ENCODE measurements around the gene TTLL5. TPM values are rescaled to one million over a fixed set of nuclear protein-coding genes. Genes with fewer than 3 reads are reported as not detected.

The TTLL5 gene
- total RNA-seq, 2 experiments from 2014 or later: 19.8 to 26.4 TPM

DNA sequence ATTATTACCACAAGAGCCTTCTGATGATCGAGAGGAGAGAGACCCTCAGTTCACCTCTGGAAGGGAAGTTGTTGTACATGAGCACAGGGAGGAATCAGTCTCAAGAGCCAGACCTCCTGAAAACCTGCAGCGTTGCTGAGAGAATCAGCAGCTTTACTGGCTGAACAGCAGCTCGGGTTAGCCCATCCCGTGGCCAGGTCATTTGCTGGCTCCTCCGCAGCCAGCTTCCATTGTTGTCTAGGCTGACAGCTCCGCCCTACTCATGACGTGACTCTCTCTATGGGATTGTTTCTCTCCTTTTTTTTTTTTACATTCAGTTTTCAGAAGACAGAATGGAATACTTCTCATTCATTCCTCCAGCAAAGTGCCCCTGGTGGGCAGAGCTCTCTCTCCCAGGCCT, 250.8 kb downstream of the TTLL5 start:
- Histone ChIP-seq H3K4me1 (ENCODE audit: insufficient read depth, low read length) (no peaks in the 10 kb centered on the region), H3K27ac (ENCODE audit: low read depth in 1 of 2, low read length in 2 of 2) (no peak overlapping the region), H3K36me3 (ENCODE audit: insufficient read depth, low read length) (no peaks in the 10 kb centered on the region), H3K9me3 (ENCODE audit: control insufficient read depth in 1 of 2, insufficient read depth in 1 of 2, low read length in 2 of 2) (no peaks in the 10 kb centered on the region), H3K27me3 (ENCODE audit: control insufficient read depth in 1 of 2, insufficient read depth in 2 of 2, low read length in 2 of 2) (no peaks in the 10 kb centered on the region), H3K4me3 (ENCODE audit: low read length) (no peak overlapping the region)
- ATAC-seq (ENCODE audit: poor library complexity) (no peak), DNase-seq (no peak)
- no peak for TF ChIP-seq CTCF (IDR thresholded peaks at IDR 0.05)
- no peak overlapping the region for H3K27ac Mint-ChIP-seq
- no peak overlapping the region for H3K4me3 Mint-ChIP-seq
- no peaks in the 10 kb centered on the region for H3K27me3 Mint-ChIP-seq
- H3K9me3 Mint-ChIP-seq: no peaks in the 10 kb centered on the region
- H3K36me3 Mint-ChIP-seq (ENCODE audit: low read depth): no peaks in the 10 kb centered on the region
- intact Hi-C loops (cut with DNase I, micrococcal nuclease): no loop called here
- ChIA-PET POLR2A (no interaction called here), CTCF (no interaction called here)
- H3K4me1 Mint-ChIP-seq (ENCODE audit: low read depth): no peaks in the 10 kb centered on the region

DNA sequence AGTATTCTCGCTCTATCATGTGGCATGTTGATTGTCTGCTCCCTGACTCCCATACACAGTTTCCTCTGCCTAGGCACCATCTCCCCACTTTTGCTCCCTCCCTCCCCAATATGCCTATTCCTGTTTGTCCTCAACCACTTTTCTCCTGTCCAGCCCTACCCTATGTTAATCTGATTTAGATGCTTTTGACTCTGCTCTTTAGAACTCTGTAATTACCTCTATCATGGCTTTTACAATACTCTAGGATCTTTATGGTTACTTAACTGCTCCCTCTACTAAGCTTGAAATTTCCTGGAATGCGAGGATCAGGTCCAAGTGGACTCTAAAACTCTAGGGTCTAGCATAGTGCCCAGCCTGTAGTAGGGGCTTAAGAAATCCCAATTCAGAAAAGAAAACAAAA, 252.1 kb downstream of the TTLL5 start:
- no peak overlapping the region for H3K27ac ChIP-seq (ENCODE audit: low read depth in 1 of 2, low read length in 2 of 2)
- ChIA-PET POLR2A (no interaction called here), CTCF (no interaction called here)
- Mint-ChIP-seq H3K4me3 (no peak overlapping the region), H3K27ac (no peak overlapping the region), H3K4me1 (ENCODE audit: low read depth) (no peaks in the 10 kb centered on the region), H3K9me3 (no peaks in the 10 kb centered on the region), H3K27me3 (no peaks in the 10 kb centered on the region), H3K36me3 (ENCODE audit: low read depth) (no peaks in the 10 kb centered on the region)
- no peaks in the 10 kb centered on the region for H3K9me3 ChIP-seq (ENCODE audit: control insufficient read depth in 1 of 2, insufficient read depth in 1 of 2, low read length in 2 of 2)
- no peak overlapping the region for H3K4me3 ChIP-seq (ENCODE audit: low read length)
- intact Hi-C loops (cut with DNase I, micrococcal nuclease): loop anchor here in 1 of 2 experiments (1.0 kb wide), 1 partner anchor 47 kb away; no protein-coding TSS in a partner anchor
- DNase-seq (no peak), ATAC-seq (ENCODE audit: poor library complexity) (no peak)
- TF ChIP-seq CTCF (IDR thresholded peaks at IDR 0.05): no peak
- H3K4me1 ChIP-seq (ENCODE audit: insufficient read depth, low read length): no peaks in the 10 kb centered on the region
- no peaks in the 10 kb centered on the region for H3K27me3 ChIP-seq (ENCODE audit: control insufficient read depth in 1 of 2, insufficient read depth in 2 of 2, low read length in 2 of 2)
- no peaks in the 10 kb centered on the region for H3K36me3 ChIP-seq (ENCODE audit: insufficient read depth, low read length)

DNA sequence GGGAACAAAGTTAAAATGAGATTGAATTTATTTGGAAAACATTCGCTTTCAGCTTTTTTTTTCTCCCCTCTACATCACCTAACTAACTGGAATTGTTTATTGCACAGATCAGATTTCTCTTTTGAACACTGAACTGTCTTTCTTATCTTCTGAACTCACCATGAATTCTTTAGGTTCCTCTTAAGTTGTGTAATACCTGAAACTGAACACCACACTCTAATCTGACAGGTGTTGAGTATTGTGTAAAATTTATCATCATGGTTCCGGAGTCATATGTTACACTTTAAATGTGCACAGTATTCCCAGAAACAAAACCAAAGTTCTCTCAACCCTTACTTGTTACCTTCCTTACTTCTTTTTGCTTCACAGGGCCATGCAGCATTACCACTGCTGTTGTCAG, 254.0 kb downstream of the TTLL5 start:
- Mint-ChIP-seq H3K9me3 (no peaks in the 10 kb centered on the region), H3K4me3 (no peak overlapping the region), H3K36me3 (ENCODE audit: low read depth) (no peaks in the 10 kb centered on the region), H3K27ac (no peak overlapping the region), H3K27me3 (no peaks in the 10 kb centered on the region), H3K4me1 (ENCODE audit: low read depth) (no peaks in the 10 kb centered on the region)
- Histone ChIP-seq H3K4me1 (ENCODE audit: insufficient read depth, low read length) (no peaks in the 10 kb centered on the region), H3K4me3 (ENCODE audit: low read length) (no peak overlapping the region), H3K9me3 (ENCODE audit: control insufficient read depth in 1 of 2, insufficient read depth in 1 of 2, low read length in 2 of 2) (peaks cover 0 to 3% of the 10 kb centered on the region in 2 experiments), H3K36me3 (ENCODE audit: insufficient read depth, low read length) (no peaks in the 10 kb centered on the region), H3K27me3 (ENCODE audit: control insufficient read depth in 1 of 2, insufficient read depth in 2 of 2, low read length in 2 of 2) (no peaks in the 10 kb centered on the region), H3K27ac (ENCODE audit: low read depth in 1 of 2, low read length in 2 of 2) (no peak overlapping the region)
- intact Hi-C loops (cut with DNase I, micrococcal nuclease): no loop called here
- POLR2A ChIA-PET: no interaction called here
- no peak for DNase-seq
- CTCF ChIA-PET: no interaction called here
- ATAC-seq (ENCODE audit: poor library complexity): no peak
- TF ChIP-seq CTCF (IDR thresholded peaks at IDR 0.05): no peak

Measured in CD4-positive, alpha-beta T cell (primary cell).